Kidney epithelial cell (primary cell): ENCODE data around the gene HES1. TPM values are rescaled to one million over a fixed set of nuclear protein-coding genes. Genes with fewer than 3 reads are reported as not detected.

Experiments
- DNase-seq: peaks from one replicate; pipeline ENCODE4 v3.0.0-alpha.2; 2010; ENCODE audit warnings: low read depth
- H3K27me3 ChIP-seq: 2 replicates; pipeline ENCODE4 v1.6.0; 2011; ENCODE audit warnings: low read length; ENCODE audit not compliant: control insufficient read depth, insufficient read depth
- H3K36me3 ChIP-seq: 2 replicates; pipeline ENCODE4 v1.5.1; 2011; ENCODE audit warnings: low read length; ENCODE audit not compliant: control insufficient read depth, insufficient read depth
- H3K4me3 ChIP-seq: 2 replicates; pipeline ENCODE4 v1.5.1; 2011; ENCODE audit warnings: low read depth, mild to moderate bottlenecking, control low read depth, low read length
- total RNA-seq: library from RNA; depleted of rRNA; stranded (reverse); fragments of >200 nt; gene quantifications from 2 replicates; pipeline ENCODE4 v1.2.3, GENCODE V29; 2015
- TF ChIP-seq, protein P1 (sequence below): IDR thresholded peaks from 2 replicates; pipeline ENCODE4 v1.5.1; 2011; ENCODE audit warnings: mild to moderate bottlenecking, moderate library complexity, low read length, control low read depth, inconsistent platforms; ENCODE audit not compliant: insufficient read depth, poor library complexity, severe bottlenecking

HES1 gene
- total RNA-seq, 1 donor from 2014 or later = 50.7 TPM

DNA sequence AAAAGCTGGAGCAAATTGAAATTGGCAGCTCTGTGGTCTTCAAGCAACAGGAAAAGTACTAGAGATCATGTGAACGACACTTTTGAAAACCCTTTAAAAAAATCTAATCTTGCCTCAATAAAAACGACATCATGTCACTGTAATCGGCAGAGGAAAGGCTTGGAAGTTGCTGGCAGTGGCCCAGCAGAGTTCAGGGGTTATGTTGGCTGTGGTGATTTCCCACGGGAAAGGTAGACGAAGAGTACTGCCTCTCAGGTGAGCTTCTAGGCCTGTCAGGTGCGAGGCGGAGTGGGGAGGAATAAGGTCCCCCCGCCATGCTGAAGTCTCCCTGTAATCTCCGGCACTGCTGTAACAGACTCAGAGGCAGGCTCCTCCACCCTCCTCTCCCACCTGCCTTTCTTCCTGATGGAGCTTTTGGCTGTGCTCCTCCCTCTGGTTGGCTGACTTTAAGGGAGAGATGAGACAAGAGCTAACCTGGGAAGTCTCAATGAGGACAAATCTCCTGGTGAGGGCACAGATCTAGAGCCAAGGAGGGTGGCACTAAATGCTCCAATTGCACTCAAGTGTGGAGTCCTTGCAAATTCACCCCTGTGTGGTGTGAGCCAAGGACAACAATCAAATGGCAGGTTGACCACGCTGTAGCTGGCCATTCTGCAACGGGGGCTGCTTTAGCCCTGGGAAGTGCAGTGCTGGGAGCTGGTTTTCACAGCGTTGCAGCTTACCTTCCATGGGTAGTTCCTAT is 18.7 kb upstream of the HES1 start:
- Histone ChIP-seq H3K36me3 (no peaks in the 10 kb centered on the region), H3K27me3 (no peaks in the 10 kb centered on the region), H3K4me3 (no peak overlapping the region)
- DNase-seq = no peak
- TF ChIP-seq, protein P1, sequence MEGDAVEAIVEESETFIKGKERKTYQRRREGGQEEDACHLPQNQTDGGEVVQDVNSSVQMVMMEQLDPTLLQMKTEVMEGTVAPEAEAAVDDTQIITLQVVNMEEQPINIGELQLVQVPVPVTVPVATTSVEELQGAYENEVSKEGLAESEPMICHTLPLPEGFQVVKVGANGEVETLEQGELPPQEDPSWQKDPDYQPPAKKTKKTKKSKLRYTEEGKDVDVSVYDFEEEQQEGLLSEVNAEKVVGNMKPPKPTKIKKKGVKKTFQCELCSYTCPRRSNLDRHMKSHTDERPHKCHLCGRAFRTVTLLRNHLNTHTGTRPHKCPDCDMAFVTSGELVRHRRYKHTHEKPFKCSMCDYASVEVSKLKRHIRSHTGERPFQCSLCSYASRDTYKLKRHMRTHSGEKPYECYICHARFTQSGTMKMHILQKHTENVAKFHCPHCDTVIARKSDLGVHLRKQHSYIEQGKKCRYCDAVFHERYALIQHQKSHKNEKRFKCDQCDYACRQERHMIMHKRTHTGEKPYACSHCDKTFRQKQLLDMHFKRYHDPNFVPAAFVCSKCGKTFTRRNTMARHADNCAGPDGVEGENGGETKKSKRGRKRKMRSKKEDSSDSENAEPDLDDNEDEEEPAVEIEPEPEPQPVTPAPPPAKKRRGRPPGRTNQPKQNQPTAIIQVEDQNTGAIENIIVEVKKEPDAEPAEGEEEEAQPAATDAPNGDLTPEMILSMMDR = no peak

DNA sequence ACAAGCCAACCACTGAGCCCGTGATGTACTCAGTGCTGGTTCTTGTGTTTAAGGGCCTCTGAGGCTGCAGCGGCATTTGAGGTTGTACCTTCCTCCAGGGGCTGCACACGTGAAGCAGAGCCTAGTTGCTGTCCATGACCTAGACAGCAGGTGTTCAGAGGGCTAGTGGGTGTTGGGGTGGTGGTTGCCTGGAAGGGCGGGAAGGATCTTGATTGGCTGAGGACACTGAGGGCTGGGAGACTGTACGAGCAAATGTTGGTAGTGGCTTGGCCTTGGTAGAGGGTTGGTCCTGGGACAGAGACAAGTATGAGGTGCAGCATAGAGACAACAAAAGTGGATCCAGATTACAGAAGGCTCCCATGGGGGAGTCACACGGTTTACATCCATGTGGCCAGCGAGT is 17.0 kb upstream of the HES1 start:
- Histone ChIP-seq H3K36me3 (no peaks in the 10 kb centered on the region), H3K27me3 (no peaks in the 10 kb centered on the region), H3K4me3 (no peak overlapping the region)
- TF ChIP-seq, protein P1 = no peak
- no peak for DNase-seq

- Histone ChIP-seq H3K4me3 (no peak overlapping the region), H3K36me3 (no peaks in the 10 kb centered on the region), H3K27me3 (no peaks in the 10 kb centered on the region)
- no peak for DNase-seq
- TF ChIP-seq, protein P1 = no peak
These were observed 15.9 kb upstream of the HES1 start for GRCh38 chr3:194119831-194120590.

DNA sequence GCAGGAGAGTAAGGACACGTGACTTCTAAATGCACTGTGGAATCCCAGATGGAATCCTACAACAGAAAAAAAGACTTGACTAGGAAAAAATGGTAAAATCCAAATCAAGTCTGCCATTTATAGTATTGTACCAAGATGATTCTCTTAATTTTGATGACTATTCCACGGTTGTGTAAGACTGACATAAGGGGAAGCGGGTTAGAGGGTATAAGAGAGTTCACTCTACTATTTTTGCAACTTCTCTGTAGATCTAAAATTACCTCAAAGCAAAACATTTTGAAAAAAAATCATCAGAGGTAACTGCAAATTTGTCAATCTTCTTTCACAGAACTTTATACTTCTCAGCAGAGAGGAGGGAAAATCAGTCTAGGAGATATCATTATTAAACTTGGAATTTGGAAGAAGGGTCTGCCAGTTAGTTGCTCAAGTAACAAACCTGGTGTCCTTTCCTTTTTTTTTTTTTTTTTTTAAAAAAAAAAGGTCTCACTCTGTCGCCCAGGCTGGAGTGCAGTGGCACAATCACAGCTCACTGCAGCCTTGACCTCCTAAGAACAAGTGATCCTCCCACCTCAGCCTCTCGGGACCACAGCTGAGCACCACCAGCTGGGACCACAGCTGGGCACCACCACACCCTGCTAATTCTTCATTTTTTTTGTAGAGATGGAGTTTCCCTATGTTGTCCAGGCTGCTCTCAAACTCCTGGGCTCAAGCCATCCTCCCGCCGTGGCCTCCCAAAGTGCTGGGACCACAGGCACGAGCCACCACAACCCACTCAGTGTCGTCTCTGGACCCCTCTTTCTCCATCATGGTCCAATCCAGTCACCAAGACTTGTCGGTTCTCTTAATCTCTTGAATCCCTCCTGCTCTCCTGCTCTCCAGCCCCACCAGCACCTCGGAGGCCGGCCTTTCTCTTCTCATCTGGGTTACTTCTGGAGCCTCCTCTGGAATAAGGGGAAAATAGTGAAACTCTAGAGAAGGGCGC is 14.9 kb upstream of the HES1 start:
- TF ChIP-seq, protein P1 = no peak
- Histone ChIP-seq H3K27me3 (no peaks in the 10 kb centered on the region), H3K36me3 (no peaks in the 10 kb centered on the region), H3K4me3 (no peak overlapping the region)
- no peak for DNase-seq

DNA sequence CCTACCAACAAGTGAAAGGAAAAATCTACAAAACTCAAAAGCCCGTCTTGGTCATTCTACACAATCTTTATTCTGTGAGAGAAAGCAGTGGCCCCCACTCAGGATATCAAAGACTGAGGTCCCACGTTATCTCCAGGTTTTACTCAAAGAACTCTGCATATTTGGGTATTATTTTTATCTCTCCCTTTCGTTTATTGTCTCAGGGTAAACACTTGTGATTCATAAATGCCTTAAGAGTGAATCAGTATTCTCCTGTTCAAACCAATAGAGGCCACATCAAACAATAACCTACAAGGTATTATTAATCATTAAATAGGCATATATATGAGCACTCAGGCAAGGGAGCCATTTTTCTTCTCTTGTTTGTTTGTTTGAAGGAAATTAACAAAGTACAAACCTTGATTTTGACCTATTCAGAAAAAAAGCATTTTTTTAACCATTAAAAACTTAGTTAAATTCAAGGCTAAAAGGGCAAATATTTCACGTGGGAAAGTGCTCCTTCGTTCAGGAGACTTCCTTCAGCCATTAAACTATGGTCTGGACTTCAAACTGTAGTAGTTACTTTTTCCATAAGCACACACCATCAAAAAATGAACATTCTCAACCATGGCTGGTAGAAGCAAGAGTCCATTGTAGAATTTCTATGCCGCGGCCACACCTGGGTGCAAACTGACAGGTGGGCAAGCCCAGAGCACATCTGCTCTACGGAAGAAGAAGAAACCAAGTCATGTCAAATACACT is 13.9 kb upstream of the HES1 start:
- Histone ChIP-seq H3K27me3 (no peaks in the 10 kb centered on the region), H3K36me3 (no peaks in the 10 kb centered on the region), H3K4me3 (no peak overlapping the region)
- TF ChIP-seq, protein P1 = no peak
- DNase-seq = peak; percentile 71
